Sigmoid colon (tissue), 3 donors: Measurements from ENCODE around the gene INCENP.

Experiments
- CTCF ChIP-seq, 4 experiments: fragments of 450-650 bp in 3 of 4; fragments of 200-600 bp in 1 of 4; IDR thresholded peaks; one replicate each; pipeline ENCODE4 v1.5.1; 2016 to 2019; ENCODE audit warnings: antibody characterized with exemption in 4 of 4, mild to moderate bottlenecking in 3 of 4, moderate library complexity in 2 of 4
- POLR2A ChIP-seq, 2 donors: fragments of 450-650 bp; IDR thresholded peaks; one replicate each; pipeline ENCODE4 v1.6.1; 2016; ENCODE audit warnings: antibody characterized with exemption in 2 of 2, mild to moderate bottlenecking in 2 of 2, moderate library complexity in 2 of 2

DNA sequence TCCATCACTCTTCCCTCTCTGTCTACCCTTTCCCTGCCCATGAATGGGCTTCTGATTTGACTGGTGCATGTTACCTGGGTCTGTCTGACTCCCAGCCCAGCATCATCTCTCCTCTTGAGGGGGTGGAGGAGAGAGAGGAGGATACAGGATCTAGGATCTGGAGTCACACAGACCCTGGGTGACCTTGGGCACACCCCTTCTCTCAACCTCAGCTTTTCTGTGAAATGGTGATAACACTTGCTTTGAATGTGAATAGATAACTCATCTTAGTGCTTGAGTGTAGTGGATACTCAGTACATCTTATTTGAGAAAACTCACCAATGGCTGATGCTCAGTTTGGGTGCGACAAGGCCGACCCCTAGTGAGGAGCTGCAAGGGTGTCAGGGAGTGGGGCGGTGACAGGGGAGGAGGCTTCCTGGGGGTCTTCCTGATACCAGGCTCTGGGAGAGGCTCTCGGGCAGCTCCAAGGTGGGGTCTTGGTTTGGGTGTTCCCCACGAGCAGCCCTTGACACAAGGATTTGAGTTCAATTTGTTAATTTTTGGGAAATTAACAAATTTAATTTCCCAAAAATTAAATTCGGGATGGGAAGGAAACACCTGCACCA is 9.0 kb downstream of the INCENP start:
- no peak for TF ChIP-seq CTCF (IDR thresholded peaks at IDR 0.05)
- TF ChIP-seq POLR2A (IDR thresholded peaks at IDR 0.05), result no peak
